DOHH2 (cell line): ENCODE data around the gene CDK16.

ENCODE experiments used
- EZH2phosphoT487 ChIP-seq: fragments of 200-600 bp; sonication (generic); IDR thresholded peaks from 2 replicates; pipeline ENCODE4 v1.6.1; 2017; ENCODE audit warnings: borderline replicate concordance, mild to moderate bottlenecking, antibody characterized with exemption, low read length, moderate library complexity, mixed read lengths
- TF ChIP-seq, protein P1 (sequence below): fragments of 200-600 bp; sonication (generic); IDR thresholded peaks from one replicate; pipeline ENCODE4 v1.5.1; 2014; ENCODE audit warnings: antibody characterized with exemption, mild to moderate bottlenecking, low read depth, low read length; ENCODE audit not compliant: poor library complexity, severe bottlenecking

GRCh38 chrX:47175588-47175980 lies 42.9 kb upstream of the CDK16 start:
- TF ChIP-seq, protein P1, sequence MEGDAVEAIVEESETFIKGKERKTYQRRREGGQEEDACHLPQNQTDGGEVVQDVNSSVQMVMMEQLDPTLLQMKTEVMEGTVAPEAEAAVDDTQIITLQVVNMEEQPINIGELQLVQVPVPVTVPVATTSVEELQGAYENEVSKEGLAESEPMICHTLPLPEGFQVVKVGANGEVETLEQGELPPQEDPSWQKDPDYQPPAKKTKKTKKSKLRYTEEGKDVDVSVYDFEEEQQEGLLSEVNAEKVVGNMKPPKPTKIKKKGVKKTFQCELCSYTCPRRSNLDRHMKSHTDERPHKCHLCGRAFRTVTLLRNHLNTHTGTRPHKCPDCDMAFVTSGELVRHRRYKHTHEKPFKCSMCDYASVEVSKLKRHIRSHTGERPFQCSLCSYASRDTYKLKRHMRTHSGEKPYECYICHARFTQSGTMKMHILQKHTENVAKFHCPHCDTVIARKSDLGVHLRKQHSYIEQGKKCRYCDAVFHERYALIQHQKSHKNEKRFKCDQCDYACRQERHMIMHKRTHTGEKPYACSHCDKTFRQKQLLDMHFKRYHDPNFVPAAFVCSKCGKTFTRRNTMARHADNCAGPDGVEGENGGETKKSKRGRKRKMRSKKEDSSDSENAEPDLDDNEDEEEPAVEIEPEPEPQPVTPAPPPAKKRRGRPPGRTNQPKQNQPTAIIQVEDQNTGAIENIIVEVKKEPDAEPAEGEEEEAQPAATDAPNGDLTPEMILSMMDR: no peak
- TF ChIP-seq EZH2phosphoT487: no peak
